ENCODE results near the gene ASIP.
"Not testable (repeated sequence)": the region's sequence is repeated elsewhere in the genome, so short reads cannot be mapped to it uniquely, and the experiment has no call there.

The ASIP gene

DNA sequence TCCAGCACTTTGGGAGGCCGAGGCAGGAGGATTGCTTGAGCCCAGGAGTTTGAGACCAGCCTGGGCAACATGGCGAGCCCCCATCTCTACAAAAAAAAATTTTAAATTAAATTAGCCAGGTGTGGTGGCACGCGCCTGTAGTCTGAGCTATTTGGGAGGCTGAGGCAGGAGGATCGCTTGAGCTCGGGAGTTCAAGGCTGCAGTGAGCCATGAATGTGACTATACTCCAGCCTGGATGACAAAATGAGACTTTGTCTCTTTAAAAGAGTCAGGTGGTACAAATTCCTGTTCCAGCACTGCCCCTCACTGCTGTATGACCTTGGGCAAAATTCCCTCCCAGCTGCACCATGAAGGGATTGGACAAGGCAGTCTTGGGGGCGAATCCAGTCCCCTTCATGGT is 33.5 kb downstream of the ASIP start:
- DNase-seq (ENCODE audit: low read depth) = no peak
- H3K4me3 ChIP-seq (ENCODE audit: low read depth, low read length) = no peak overlapping the region

DNA sequence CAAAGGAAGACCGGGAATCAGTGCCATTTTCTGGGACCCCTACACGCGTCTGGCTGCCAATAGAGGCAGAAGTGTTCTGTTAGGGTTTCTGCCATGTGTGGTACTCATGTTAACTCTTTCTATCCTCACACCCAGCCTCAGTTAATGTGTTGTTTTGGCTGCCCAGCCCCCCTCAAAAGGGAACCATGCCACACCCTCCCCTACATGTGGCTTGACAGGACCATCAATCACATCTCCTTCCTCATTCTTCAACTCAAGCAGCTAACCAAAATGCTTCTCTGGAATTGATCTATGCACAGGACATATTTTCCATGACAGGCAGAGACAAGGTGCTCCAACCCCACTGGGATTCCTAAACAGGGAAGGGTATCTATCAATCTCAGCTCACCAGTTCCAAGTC is 40.0 kb downstream of the ASIP start:
- no peak for DNase-seq (ENCODE audit: low read depth)
- H3K4me3 ChIP-seq (ENCODE audit: low read depth, low read length) = no peak overlapping the region

DNA sequence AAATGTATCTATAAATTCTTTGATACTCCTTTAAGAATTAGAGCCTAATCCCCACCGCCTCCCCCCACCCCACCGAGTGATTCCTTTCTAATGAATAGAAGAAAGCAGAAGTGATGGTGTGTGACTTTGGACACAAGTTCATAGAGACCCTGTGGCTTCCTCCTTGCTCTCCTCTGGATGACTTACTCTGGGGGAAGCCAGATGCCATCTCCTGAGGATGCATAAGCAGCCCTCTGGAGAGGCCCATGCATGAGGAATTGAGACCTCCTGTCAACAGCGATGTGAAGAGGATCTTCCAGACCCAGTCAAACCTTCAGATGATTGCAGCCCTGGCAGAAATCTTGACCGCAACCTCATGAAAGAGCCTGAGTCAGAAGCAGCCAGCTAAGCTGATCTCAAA is 40.8 kb downstream of the ASIP start:
- H3K4me3 ChIP-seq (ENCODE audit: low read depth, low read length) = no peak overlapping the region
- no peak for DNase-seq (ENCODE audit: low read depth)

DNA sequence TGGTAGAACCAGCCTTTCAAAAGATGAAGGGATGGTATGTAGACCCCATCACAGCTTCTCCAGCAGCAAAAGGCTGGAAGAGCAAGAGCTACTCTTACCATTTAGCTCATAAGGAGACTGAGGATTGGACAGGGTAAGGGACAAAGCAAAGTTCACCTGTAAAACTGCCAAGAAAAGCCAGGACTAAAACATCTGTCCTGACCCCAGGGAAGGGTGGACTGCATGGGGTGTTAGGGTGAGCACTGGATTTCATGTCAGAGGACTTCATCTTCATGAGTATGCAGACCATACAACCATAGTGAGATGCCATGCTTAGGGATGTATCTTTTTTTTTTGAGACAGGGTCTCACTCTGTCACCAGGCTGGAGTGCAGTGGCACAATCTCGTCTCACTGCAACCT is 42.6 kb downstream of the ASIP start:
- H3K4me3 ChIP-seq (ENCODE audit: low read depth, low read length) = no peak overlapping the region
- no peak for DNase-seq (ENCODE audit: low read depth)

DNA sequence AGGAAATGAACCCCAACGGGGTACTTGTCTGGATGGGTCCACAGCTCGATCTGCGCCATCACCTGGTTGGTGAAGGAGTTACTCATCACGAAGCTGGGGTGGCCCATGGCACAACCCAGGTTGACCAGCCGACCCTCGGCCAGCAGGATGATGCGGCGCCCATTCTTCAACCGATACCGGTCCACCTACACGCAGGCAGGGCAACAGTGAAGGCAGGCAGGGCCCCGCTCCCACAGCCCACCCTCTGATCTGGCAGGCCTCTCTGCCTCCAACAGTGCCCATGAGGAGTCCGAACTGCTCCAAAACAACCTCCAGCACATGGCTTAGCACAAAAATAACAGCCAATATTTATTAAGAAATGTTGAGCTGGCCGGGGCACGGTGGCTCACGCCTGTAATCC is 44.2 kb downstream of the ASIP start:
- no peak overlapping the region for H3K4me3 ChIP-seq (ENCODE audit: low read depth, low read length)
- no peak for DNase-seq (ENCODE audit: low read depth)

DNA sequence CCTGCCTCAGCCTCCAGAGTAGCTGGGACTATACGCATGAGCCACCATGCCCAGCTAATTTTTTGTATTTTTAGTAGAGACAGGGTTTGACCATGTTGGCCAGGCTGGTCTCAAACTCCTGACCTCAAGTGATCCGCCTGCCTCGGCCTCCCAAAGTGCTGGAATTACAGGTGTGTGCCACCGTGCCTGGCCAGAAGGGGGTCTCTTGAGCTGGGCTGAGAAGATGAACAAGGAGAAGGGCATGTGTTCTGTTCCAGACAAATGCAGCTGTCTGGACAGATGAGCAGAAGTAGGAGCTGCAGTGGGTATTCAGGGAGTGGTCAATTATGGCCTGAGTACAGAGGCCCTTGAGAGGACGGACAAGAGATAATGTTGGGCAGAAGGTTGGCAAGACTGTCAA is 46.3 kb downstream of the ASIP start:
- H3K4me3 ChIP-seq (ENCODE audit: low read depth, low read length); DNase-seq (ENCODE audit: low read depth): not testable (repeated sequence)

DNA sequence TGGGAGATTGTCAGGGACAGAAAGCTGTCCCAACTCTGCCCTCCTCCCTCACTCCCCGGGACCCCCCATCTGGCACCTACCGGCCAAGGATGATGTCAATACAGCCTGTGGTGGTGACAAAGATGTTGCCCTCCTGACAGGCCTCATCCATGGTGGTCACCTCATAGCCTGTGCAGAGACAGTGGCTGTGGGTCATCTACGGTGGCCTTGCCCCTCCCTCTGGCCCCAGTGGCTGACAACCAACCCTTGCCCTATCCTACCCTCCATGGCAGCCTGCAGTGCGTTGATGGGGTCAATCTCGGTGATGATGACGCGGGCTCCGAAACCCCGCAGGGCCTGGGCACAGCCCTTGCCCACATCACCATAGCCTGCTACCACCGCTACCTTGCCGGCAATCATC is 49.2 kb downstream of the ASIP start:
- no peak for DNase-seq (ENCODE audit: low read depth)
- H3K4me3 ChIP-seq (ENCODE audit: low read depth, low read length) = no peak overlapping the region

DNA sequence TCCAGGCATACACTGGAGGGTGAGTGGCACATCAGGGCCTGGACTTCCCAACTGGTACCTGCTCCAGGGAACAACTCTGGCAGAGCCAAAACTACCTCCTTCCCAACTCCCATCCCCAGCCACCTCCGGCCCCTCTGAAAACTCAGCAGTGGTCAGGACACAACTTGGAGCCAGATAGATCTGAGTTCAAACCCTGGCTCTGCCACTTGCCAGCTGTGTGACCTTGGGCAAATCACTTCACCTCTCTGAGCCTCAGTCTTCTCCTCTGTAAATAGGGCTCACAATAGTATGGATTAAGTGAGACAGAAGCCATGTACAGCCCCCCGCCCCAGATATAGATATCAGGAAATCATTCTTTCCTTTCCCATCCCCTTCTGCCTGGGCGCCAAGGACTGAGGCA is 51.3 kb downstream of the ASIP start:
- DNase-seq (ENCODE audit: low read depth) = no peak
- no peak overlapping the region for H3K4me3 ChIP-seq (ENCODE audit: low read depth, low read length)

DNA sequence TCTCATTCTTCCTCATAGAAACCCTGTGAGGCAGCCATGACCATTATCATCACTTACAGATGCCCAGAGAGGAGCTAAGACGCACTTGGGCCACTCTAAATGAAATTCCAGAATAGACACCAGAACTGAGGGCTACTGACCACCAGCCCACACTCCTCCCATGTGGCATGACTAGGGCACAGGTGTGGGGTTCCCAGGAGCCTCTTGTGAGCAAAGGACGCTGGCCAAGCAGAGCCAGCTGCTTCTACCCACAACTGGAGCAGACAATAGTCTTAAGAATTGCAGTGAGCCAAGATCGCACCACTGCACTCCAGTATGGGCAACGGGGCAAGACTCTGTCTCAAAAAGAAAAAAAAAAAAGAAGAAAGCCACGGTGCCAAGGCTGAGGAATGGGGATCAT is 51.9 kb downstream of the ASIP start:
- no peak for DNase-seq (ENCODE audit: low read depth)
- no peak overlapping the region for H3K4me3 ChIP-seq (ENCODE audit: low read depth, low read length)

DNA sequence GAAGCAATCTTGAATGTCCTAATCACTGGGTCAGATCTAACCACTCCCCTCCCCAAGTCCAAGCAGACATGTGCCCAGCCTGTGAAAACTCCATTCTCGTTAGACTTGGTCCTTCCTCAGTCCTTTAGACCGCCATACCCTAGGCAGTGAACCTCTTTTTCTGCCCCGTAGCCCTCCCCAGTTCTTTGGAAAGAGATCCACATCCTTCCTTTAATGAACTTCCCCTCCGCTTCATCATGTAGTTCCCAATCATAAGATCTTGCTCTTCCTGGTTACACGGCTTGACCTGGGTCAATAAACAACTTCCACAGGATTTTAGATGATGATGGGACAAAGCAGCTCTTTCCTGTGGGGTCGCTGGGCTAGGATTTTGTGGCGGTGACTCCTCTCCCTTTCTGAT is 52.4 kb downstream of the ASIP start:
- DNase-seq (ENCODE audit: low read depth) = no peak
- no peak overlapping the region for H3K4me3 ChIP-seq (ENCODE audit: low read depth, low read length)

DNA sequence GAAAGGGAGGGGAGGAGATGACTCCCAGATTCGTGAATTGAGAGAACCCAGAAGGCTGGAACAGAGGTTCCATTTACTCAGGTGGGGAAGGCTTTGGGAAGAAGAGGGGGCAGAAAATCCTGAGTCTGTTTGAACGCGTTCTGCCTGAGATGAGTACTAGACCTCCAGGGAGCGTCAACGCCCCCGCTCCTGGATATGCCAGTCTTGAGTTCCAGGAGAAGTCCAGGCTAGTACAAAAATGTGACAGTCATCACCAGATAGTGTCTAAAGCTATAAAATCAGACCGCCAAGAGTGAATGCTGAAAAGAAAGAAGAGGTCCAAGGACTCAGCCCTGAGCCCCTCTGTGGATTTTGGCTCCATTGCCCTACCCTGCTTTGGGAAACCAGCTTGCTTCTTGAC is 53.3 kb downstream of the ASIP start:
- no peak overlapping the region for H3K4me3 ChIP-seq (ENCODE audit: low read depth, low read length)
- no peak for DNase-seq (ENCODE audit: low read depth)

DNA sequence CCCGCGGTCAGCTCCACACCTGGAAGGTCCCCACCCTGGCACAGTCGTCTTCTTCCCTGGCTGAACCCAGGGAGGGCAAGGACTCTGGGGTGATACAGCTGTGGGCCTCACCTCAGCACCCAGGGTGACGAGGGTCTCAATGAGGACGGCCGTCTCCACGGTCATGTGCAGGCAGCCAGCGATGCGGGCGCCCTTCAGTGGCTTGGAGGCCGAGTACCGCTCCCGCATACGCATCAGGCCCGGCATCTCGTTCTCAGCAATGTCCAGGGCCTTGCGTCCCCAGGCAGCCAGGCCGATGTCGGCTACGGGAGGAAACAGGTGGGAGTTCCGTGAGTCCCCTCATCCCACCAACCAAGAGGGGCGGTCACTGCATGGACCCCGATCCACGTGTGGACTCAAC is 54.1 kb downstream of the ASIP start:
- H3K4me3 ChIP-seq (ENCODE audit: low read depth, low read length) = no peak overlapping the region
- DNase-seq (ENCODE audit: low read depth) = no peak

DNA sequence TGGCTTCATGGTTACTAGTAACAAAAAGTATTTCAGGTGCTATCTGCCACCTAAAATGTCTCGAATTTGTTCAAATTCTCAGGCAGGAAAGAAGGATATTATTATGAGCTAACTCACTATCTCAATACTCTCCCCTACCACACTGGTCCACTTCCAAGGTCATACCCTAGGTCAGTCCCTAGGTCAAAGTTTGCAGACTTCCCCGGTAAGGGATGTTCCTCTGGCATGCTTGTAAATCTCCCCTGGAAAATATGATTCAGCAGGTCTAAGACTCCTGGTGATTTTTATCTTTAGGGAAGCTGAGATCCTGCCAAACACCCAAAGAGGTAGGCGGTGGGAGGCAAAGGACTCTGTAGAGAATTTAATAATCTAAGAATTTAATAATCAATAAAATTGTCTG is 55.2 kb downstream of the ASIP start:
- no peak overlapping the region for H3K4me3 ChIP-seq (ENCODE audit: low read depth, low read length)
- DNase-seq (ENCODE audit: low read depth) = no peak

DNA sequence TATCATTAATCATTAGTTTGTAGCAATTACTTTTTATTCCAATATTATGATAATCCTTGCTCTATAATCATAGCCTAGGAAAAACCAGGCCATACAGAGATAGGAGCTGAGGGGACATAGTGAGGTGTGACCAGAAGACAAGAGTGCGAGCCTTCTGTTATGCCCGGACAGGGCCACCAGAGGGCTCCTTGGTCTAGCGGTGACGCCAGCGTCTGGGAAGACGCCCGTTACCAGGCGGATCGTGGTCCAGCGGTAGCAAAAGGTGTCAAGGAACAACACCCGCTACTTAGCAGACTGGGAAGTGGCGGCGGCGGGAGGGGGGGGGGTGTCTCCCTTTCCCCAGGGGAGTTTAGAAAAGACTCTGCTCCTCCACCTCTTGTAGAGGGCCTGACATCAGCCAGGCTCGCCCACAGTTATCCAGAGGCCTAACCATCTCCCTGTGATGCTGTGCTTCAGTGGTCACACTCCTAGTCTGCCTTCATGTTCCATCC is 57.1 kb downstream of the ASIP start:
- not testable (repeated sequence) for H3K4me3 ChIP-seq (ENCODE audit: low read depth, low read length); DNase-seq (ENCODE audit: low read depth)

DNA sequence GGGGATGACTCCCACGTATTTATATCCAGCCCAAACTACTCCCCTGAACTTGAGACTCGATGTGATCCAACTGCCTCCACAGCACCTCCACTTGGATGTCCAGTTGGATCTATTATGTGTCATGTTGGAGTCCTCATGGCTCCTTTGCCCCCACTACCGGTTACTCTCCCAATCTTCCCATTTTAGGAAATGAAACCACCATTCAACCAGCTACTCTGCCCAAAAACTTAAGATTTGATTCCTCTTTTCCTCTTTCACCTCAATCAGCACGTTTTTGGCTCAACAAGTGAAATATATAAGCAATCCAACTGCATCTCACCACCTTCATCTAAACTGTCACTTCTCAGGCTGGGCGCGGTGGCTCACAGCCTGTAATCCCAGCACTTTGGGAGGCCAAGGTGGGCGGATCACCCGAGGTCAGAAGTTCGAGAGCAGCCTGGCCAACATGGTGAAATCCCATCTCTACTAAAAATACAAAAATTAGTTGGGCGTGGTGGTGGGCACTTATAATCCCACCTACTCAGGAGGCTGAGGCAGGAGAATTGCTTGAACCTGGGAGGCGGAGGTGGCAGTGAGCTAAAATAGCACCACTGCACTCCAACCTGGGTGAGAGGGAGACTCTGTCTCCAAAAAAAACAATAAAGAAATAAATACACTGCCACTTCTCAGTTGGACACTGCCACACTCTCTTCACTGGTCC is 58.5 kb downstream of the ASIP start:
- no peak for DNase-seq (ENCODE audit: low read depth)
- H3K4me3 ChIP-seq (ENCODE audit: low read depth, low read length) = no peak overlapping the region

DNA sequence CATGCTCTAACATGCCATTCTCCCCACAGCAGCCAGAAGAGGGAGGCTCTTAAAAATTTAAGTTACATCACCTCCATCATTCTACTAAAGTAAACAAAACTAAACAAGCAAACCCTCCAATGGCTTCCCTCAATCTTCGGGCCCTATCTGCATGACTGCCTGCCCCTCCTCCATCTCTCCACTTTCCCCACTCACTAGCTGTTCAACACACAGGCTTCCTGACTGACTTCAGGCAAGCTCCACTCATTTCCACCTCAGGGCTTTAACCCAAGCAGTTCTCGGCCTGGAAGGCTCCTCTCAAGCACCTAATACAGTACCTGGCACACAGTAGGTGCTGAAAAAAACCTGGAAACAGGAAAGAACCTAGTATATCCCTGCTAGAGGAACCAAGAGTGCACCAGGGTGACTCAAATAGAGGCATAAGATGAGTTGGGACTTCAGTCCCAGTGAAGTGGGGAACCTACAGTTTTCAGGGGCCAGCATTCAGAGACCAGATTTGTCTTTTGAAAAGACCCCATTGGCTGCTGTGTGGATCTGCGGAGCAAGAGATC is 59.1 kb downstream of the ASIP start:
- no peak for DNase-seq (ENCODE audit: low read depth)
- H3K4me3 ChIP-seq (ENCODE audit: low read depth, low read length) = no peak overlapping the region

DNA sequence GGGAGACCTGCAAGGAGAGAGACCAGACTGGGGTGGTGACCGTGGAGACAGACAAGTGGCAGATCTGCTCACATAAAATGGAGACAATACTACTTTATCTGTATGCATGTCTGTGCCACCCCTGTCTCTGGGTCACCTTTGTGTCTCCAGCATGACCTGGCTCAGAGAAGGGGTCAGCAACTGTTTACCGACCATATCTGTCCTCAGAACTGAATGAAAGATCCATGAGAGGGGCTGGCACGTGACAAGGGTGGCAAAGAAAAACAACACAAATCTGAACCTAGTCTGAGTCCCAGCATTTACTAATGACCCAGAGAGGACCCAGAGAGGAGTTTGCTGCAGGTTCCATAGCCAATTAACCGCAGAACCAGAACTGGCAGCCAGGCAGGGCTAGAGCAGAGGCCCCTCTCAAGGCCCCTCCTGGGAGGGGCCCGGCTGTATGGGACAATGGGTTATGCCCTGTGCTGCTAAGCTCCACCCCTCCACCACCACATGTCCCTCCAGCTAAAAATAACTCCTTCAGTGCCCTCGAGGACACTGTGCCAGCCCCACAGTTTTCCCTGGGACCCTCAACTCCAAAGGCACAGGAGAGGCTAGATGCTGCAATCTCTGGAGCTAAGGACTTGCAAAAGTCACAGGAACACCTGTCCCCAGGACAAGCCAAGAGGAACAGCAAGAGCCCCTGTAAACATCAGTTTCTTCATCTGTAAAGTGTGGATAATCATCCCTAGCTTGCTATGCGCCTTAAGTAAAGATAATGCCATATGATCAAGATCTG is 59.8 kb downstream of the ASIP start:
- H3K4me3 ChIP-seq (ENCODE audit: low read depth, low read length) = no peak overlapping the region
- DNase-seq (ENCODE audit: low read depth) = no peak

DNA sequence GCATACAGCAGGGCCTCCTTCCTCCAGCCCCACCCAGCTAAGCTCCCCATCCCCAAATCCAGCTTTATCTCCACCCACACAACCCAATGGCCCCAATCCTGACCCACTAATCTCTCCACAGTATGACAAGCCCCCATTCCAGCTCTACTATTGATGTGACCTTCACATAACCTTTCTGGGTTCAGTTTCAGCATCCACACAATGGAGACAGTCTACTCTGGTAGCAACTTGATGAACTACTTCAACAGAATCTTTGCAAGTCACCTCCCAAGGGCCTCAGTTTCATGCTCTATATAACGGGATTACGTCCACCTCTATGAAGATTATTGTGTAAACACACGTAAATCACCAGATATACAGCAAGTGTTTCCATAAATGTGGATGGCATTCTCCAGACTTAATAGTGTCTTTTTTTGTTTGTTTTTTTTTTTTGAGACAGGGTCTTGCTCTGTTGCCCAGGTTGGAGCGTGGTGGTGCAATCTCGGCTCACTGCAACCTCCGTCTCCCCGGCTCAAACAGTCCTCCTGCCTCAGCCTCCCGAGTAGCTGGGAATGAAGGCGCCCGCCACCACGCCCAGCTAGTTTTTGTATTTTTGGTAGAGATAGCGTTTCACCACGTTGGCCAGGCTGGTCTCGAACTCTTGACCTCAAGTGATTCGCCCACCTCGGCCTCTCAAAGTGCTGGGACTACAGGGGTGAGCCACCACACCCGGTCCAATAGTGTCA is 60.5 kb downstream of the ASIP start:
- H3K4me3 ChIP-seq (ENCODE audit: low read depth, low read length) = peak overlapping the region; percentile 86

DNA sequence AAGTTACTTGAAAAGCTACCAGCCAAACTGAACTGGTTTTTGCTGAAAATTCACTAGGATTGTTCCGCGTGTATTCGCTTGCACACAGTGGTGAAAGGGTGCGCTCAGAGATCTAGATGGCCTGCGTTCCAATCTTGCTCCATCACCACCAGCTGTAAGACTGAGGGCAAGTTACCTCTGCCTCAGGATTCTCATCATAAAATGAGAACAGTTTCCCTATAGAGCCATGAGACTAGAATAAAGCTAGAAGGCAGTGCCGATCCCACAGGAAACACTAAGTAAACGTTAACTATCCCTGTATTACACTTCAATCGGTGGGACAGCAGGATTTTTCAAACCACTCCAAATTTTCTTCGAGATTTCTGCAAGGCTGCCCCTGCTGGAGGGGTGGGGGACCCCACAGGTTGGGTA is 61.1 kb downstream of the ASIP start:
- DNase-seq (ENCODE audit: low read depth) = peak; percentile 4
- H3K4me3 ChIP-seq (ENCODE audit: low read depth, low read length) = peak overlapping the region; percentile 86

More for the DNA sequence above, 60.5 kb downstream of the ASIP start:
- no peak for DNase-seq (ENCODE audit: low read depth)
